WI38 (cell line): ENCODE results near the gene RNF208.

Experiments
- H3K4me3 ChIP-seq: 2 replicates; pipeline ENCODE4 v1.5.1; 2011; ENCODE audit warnings: low read depth, mild to moderate bottlenecking, control low read depth, low read length
- CTCF ChIP-seq: IDR thresholded peaks from 2 replicates; pipeline ENCODE4 v1.5.1; 2012; ENCODE audit warnings: low read depth, mild to moderate bottlenecking, control low read depth, low read length

The RNF208 gene

GRCh38 chr9:137200311-137201204 is 21.5 kb downstream of the RNF208 start, which contains the start of gene TPRN:
Gene TPRN, minus strand, starts transcription at chr9:137200741. Its CDS starts 30 bp downstream, at chr9:137200711.
- TF ChIP-seq CTCF: no peak
- H3K4me3 ChIP-seq: peak within 1 kb of the TSS; percentile 71

- TF ChIP-seq CTCF: no peak
- peak overlapping the region; percentile 58 for H3K4me3 ChIP-seq
These were observed 22.5 kb downstream of the RNF208 start for GRCh38 chr9:137199411-137200121.

GRCh38 chr9:137198902-137199283 is 23.1 kb downstream of the RNF208 start:
- TF ChIP-seq CTCF: no peak
- H3K4me3 ChIP-seq: peak overlapping the region; percentile 58

- no peak for TF ChIP-seq CTCF
- H3K4me3 ChIP-seq: peak overlapping the region; percentile 17; the same call in 1 of the 2 replicates
These were observed 23.8 kb downstream of the RNF208 start for GRCh38 chr9:137198051-137198901.

- TF ChIP-seq CTCF: no peak
These were observed 26.4 kb downstream of the RNF208 start for GRCh38 chr9:137195525-137196220.

GRCh38 chr9:137194909-137195308 is 27.1 kb downstream of the RNF208 start:
- H3K4me3 ChIP-seq: no peak overlapping the region
- TF ChIP-seq CTCF: no peak

More at GRCh38 chr9:137195525-137196220, 26.4 kb downstream of the RNF208 start:
- H3K4me3 ChIP-seq: no peak overlapping the region
